ENCODE results near the gene FUT9.

Gene FUT9

GRCh38 chr6:96014846-96015517 lies 792 bp upstream of the FUT9 start:
- DNase-seq (ENCODE audit: low spot score) = no peak
- in situ Hi-C loops (cut with MboI; ENCODE audit: low pct_unique_long_range_greater_than_20kb, low sequenced_read_pairs, unreplicated experiment) = no loop called here
- TF ChIP-seq CTCF (IDR thresholded peaks at IDR 0.05; ENCODE audit: extremely low read depth, insufficient read depth, missing control alignments) = no peak

- TF ChIP-seq CTCF (IDR thresholded peaks at IDR 0.05; ENCODE audit: extremely low read depth, insufficient read depth, missing control alignments) = no peak
- no peak for DNase-seq (ENCODE audit: low spot score)
- in situ Hi-C loops (cut with MboI; ENCODE audit: low pct_unique_long_range_greater_than_20kb, low sequenced_read_pairs, unreplicated experiment) = no loop called here
These were observed 728 bp downstream of the FUT9 start for GRCh38 chr6:96016334-96017069.

DNA sequence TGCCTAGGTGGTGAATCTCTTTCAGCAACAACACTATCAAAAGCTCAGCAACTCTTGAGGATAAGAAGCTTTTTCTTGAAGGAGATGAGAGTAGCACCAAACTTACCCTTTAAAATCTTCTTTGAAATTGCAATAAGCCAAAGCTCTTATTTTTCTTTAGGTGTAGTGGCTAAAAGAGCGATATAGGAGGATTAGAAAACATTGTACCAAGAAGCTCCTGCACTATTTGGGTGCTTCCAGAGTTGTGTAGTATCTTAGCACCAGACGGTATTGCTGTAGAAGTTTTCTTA lies 1.2 kb downstream of the FUT9 start:
- TF ChIP-seq CTCF (IDR thresholded peaks at IDR 0.05; ENCODE audit: extremely low read depth, insufficient read depth, missing control alignments) = no peak

DNA sequence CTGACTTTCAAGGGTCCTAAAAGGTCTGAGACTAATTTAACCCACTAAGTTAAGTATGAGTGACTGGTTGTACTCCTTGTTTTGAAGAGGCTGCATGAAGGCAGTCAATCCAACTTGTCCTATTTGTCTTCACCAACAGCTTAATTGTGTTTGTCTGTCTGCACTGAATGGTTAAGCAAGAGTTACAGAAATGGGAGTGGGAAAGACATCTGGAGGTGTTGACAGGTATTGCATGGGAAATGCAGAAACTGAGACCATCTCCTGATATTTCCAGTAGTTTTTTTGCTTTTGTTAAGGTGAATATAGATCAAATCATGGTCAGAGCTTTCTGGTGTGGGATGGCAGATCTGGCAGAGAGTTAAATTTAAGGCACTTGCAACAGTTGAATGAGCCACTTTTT lies 6.5 kb downstream of the FUT9 start:
- in situ Hi-C loops (cut with MboI; ENCODE audit: low pct_unique_long_range_greater_than_20kb, low sequenced_read_pairs, unreplicated experiment) = no loop called here
- no peak for TF ChIP-seq CTCF (IDR thresholded peaks at IDR 0.05; ENCODE audit: extremely low read depth, insufficient read depth, missing control alignments)
- DNase-seq (ENCODE audit: low spot score) = no peak

More for the DNA sequence above, 1.2 kb downstream of the FUT9 start:
- DNase-seq (ENCODE audit: low spot score) = no peak
- in situ Hi-C loops (cut with MboI; ENCODE audit: low pct_unique_long_range_greater_than_20kb, low sequenced_read_pairs, unreplicated experiment) = no loop called here

DNA sequence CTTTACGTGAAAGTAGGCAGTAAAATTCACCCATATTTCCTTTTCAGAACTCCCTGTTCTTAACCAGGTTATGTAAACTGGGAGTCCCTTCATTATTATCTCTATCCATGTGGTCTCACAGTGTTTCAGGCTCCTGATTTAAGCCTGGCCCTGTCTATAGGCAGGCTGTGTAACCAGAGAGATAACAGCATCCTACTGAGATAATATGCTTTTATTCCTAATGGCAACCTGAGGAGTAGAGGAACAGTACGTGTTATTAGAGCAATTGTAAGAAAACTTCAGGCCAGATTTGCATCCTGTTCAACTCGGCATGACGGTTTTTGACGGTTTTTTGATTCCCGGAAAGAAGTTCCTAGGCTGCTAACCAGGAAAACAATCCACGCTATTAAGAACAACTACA lies 16.9 kb downstream of the FUT9 start:
- DNase-seq (ENCODE audit: low spot score) = no peak
- in situ Hi-C loops (cut with MboI; ENCODE audit: low pct_unique_long_range_greater_than_20kb, low sequenced_read_pairs, unreplicated experiment) = no loop called here
- no peak for TF ChIP-seq CTCF (IDR thresholded peaks at IDR 0.05; ENCODE audit: extremely low read depth, insufficient read depth, missing control alignments)

DNA sequence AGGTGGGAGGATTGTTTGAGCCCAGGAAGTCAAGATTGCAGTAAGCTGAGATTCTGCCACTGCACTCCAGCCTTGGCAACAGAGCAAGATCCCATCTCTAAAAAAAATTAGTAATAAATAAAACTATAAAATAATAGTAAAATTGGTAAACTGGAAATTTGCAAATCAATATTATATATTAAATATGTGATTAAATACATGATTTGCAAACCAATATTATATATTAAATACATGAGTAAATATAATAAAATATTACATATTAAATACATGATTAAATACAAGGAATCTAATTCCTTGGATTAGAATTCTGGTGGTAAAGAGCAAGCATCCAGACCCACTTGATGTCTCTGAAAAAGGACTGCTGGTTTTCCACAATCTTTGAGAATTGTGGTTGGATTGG lies 35.8 kb downstream of the FUT9 start:
- DNase-seq (ENCODE audit: low spot score) = no peak
- in situ Hi-C loops (cut with MboI; ENCODE audit: low pct_unique_long_range_greater_than_20kb, low sequenced_read_pairs, unreplicated experiment) = no loop called here
- TF ChIP-seq CTCF (IDR thresholded peaks at IDR 0.05; ENCODE audit: extremely low read depth, insufficient read depth, missing control alignments) = no peak

Measured in GM13977 (cell line).